Gastrocnemius medialis (tissue), 4 donors: ENCODE data around the gene VAX1.

Experiments used
- CTCF ChIP-seq, 5 experiments: fragments of 450-650 bp in 3 of 5; fragments of 200-600 bp in 2 of 5; sonication (generic) in 2 of 5; IDR thresholded peaks in 4 of 5; conservative IDR thresholded peaks in 1 of 5; 1 replicate in 4 of 5; 2 replicates in 1 of 5; pipeline ENCODE4 v1.5.1; 2016 to 2019; ENCODE audit warnings: antibody characterized with exemption in 5 of 5, mild to moderate bottlenecking in 3 of 5, moderate library complexity in 3 of 5
- POLR2A ChIP-seq, 2 donors: fragments of 450-650 bp; IDR thresholded peaks; one replicate each; pipeline ENCODE4 v1.6.1; 2017; ENCODE audit warnings: antibody characterized with exemption in 2 of 2, mild to moderate bottlenecking in 2 of 2, moderate library complexity in 2 of 2

GRCh38 chr10:117136391-117136975, 1.6 kb downstream of the VAX1 start:
- no peak for TF ChIP-seq POLR2A (IDR thresholded peaks at IDR 0.05)
- no peak for TF ChIP-seq CTCF (IDR thresholded peaks at IDR 0.05 in 4 of 5, conservative IDR thresholded peaks at IDR 0.05 in 1 of 5)
